ENCODE data around the gene BPIFA1. TPM values are rescaled to one million over a fixed set of nuclear protein-coding genes. Genes with fewer than 3 reads are reported as not detected.

BPIFA1 gene
- total RNA-seq, 1 experiment from 2014 or later = not detected

GRCh38 chr20:33237989-33238388, 2.2 kb downstream of the BPIFA1 start:
- no peaks in the 10 kb centered on the region for H3K27me3 Mint-ChIP-seq (ENCODE audit: low read depth)
- DNase-seq (ENCODE audit: low spot score) (no peak), ATAC-seq (no peak)
- no peaks in the 10 kb centered on the region for H3K36me3 Mint-ChIP-seq
- no peak overlapping the region for H3K27ac Mint-ChIP-seq
- no peaks in the 10 kb centered on the region for H3K9me3 Mint-ChIP-seq
- no peaks in the 10 kb centered on the region for H3K4me1 Mint-ChIP-seq
- TF ChIP-seq CTCF (IDR thresholded peaks at IDR 0.05) (no peak), PRRX2 (CRISPR knock-in tag; IDR thresholded peaks at IDR 0.05) (no peak), IRF2 (CRISPR knock-in tag; IDR thresholded peaks at IDR 0.05; ENCODE audit: borderline replicate concordance, low read depth) (no peak), ZBTB43 (CRISPR knock-in tag; IDR thresholded peaks at IDR 0.05) (no peak), ZNF232 (CRISPR knock-in tag; IDR thresholded peaks at IDR 0.05) (no peak), NR3C1 (CRISPR knock-in tag; conservative IDR thresholded peaks at IDR 0.05; ENCODE audit: low read depth) (no peak), CREM (CRISPR knock-in tag; IDR thresholded peaks at IDR 0.05) (no peak), ERG (CRISPR knock-in tag; IDR thresholded peaks at IDR 0.05) (no peak), AR (CRISPR knock-in tag; IDR thresholded peaks at IDR 0.05) (no peak), SMAD4 (CRISPR knock-in tag; IDR thresholded peaks at IDR 0.05) (no peak), ZNF263 (CRISPR knock-in tag; IDR thresholded peaks at IDR 0.05; ENCODE audit: low read depth) (no peak), EMX1 (CRISPR knock-in tag; IDR thresholded peaks at IDR 0.05) (no peak), RORB (CRISPR knock-in tag; IDR thresholded peaks at IDR 0.05) (no peak), ZNF425 (CRISPR knock-in tag; conservative IDR thresholded peaks at IDR 0.05) (no peak), HMGXB4 (CRISPR knock-in tag; IDR thresholded peaks at IDR 0.05) (no peak), JUN (CRISPR knock-in tag; IDR thresholded peaks at IDR 0.05) (no peak), ZNF512 (CRISPR knock-in tag; IDR thresholded peaks at IDR 0.05; ENCODE audit: borderline replicate concordance) (no peak), NFYB (CRISPR knock-in tag; conservative IDR thresholded peaks at IDR 0.05; ENCODE audit: low read depth) (no peak), FOXP4 (CRISPR knock-in tag; IDR thresholded peaks at IDR 0.05) (no peak)
- ChIA-PET CTCF (interaction anchor here (1.2 kb wide), 1 partner anchor 24 kb away, joined by 3 read pairs; no protein-coding TSS in a partner anchor), POLR2A (no interaction called here)
- no peak overlapping the region for H3K4me3 Mint-ChIP-seq
